ENCODE results near the gene ABCG8.

The ABCG8 gene

GRCh38 chr2:43838560-43839267 is at the start of gene ABCG8, which contains the start of gene ABCG5:
ABCG8 (plus strand) TSS chr2:43838971; CDS start chr2:43839054, 83 bp downstream.
ABCG5 (minus strand) TSS chr2:43838839; CDS start chr2:43838679, 160 bp downstream.
- no peak for DNase-seq

- no peak for DNase-seq
Observed at GRCh38 chr2:43790147-43790546, 48.6 kb upstream of the ABCG8 start.

DNA sequence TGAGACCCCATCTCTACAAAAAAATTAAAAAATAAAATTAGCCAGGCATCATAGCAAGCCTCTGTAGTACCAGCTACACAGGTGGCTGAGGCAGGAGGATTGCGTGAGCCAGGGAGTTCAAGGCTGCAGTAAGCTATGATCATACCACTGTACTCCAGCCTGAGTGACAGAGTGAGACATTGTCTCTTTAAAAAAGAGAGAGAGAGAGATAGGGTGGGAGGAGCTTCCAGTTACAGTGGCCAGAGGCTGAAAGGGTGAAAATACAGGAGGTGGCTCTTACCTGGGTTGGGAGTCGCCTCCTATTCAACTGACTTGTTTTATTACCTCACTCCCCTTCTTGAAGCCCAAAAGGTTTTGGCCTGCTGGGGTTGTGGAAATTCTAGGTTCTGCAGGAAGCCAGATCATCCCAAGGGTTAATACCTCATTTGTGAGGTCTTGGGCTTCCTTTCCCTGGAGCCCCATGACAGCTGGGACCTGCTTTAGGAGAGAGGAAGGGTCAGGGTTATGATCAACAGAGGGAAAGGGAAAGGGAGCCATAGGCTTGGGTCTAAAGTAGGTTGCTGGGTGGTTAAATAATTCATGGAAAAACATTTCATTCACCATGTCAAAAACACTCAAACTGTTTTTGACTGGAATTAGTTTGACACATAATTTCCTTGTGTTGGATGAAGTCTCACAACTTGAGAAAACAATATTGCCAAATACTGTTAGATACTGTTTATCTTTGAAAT is 47.6 kb upstream of the ABCG8 start:
- DNase-seq: no peak

GRCh38 chr2:43792653-43793052 is 46.1 kb upstream of the ABCG8 start:
- DNase-seq: no peak

DNA sequence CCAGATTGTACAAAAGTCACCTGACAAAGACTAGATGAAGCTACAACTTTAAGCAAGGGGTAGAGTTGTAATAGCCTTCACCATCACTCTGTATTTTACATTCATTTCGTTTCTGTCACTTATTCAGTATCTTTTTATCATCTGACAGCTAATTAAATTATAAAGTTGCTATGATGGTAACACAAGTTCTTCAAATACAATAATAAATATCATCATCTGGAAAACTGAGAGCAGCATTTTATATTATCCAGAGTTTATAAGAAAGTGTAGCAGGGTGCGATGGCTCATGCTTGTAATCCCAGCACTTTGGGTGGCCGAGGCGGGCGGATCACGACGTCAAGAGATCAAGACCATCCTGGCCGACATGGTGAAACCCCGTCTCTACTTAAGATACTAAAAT is 43.8 kb upstream of the ABCG8 start:
- DNase-seq: no peak

GRCh38 chr2:43796206-43796605 is 42.6 kb upstream of the ABCG8 start:
- no peak for DNase-seq

DNA sequence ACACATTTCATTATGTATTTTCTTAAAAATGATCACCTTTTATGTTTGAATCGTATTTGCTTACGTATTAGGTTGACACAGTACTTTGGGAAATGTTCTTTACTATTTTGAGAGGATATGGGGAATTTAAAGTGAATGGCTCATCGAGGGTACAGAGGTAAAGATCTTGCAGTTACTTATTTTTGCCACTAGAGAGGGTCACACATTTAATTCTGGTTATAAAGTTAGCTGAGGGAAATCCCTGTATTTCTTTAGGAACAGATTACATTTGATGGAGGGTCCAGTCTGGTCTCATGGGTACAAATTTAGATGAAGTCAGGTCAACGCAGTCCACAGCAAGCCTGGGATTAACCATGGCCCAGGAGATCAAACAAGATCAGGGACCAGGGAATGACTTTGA is 40.5 kb upstream of the ABCG8 start:
- DNase-seq: no peak

GRCh38 chr2:43800894-43801293 is 37.9 kb upstream of the ABCG8 start:
- DNase-seq: no peak

- no peak for DNase-seq
Observed at GRCh38 chr2:43802135-43802534, 36.6 kb upstream of the ABCG8 start.

DNA sequence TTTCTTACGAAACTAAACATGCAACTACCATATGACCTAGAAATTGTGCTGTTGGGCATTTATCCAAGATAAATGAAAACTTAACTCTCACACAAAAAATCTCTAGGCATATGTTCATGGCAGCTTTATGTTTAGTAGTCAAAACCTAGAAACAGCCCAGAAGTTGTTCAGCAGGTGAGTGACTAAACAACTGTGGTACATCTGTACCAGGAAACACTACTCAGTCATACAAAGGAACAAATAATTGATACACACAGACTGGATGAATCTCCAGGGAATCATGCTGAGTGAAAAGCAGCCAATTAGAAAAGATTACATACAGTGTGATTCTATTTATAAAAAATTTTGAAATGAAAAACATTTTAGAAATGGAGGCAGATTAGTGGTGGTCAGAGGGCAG is 35.7 kb upstream of the ABCG8 start:
- DNase-seq: no peak

GRCh38 chr2:43806719-43807031 is 32.1 kb upstream of the ABCG8 start:
- DNase-seq: no peak

- no peak for DNase-seq
Observed at GRCh38 chr2:43810452-43810851, 28.3 kb upstream of the ABCG8 start.

DNA sequence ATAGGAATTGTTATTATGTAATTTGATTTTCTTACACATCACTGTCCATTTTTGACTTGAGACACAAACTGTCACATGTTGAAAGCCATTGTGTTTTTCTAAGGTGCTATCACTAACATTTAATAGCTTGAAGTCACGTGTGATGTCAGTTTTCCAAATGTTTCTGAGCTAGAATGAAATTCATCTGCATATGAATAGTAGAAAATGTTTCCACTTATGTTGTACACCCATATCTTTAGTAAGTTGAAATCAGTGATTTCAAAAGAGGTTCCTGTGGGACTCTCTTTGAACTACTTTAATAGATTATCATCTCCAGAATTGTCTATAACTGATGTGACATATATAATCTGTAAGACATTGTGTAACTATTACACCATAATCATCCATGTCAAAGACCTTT is 27.9 kb upstream of the ABCG8 start:
- DNase-seq: no peak

DNA sequence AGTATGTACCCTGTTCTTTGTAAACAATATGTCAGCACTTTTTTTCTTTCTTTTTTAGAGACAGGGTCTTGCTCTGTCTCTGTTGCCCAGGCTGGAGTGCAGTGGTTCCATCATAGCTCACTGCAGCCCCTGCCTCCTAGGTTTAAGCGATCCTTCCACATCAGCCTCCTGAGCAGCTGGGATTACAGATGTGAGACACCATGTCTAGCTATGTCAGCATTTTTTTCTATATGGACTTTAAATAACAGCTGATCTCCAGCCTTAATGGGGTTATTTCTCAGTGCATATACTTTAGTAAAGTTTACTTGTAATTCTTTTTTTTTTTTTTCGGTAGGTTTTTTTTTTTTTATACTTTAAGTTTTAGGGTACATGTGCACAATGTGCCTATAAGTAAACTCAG is 26.8 kb upstream of the ABCG8 start:
- no peak for DNase-seq

GRCh38 chr2:43812947-43813346 is 25.8 kb upstream of the ABCG8 start:
- DNase-seq: no peak

DNA sequence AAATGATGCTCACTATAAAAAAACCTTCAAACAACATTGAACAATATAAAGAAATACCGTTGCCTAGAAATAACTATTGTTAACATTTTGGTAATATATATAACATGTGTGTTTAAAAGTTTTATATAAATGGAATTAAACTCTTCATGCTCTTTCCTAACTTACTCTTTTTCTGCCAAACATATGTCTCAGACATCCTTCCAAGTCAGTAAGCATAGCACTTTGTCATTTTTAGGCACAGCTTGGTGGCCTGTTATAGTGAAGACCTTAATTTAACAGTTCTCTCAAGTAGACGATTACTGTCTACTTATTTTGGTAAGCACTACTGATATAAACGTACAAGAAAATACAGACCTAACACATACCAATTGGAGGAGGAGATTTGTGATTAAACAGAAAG is 24.1 kb upstream of the ABCG8 start:
- DNase-seq: no peak

GRCh38 chr2:43818761-43819160 is 20.0 kb upstream of the ABCG8 start:
- no peak for DNase-seq

- no peak for DNase-seq
Observed at GRCh38 chr2:43819491-43820163, 19.1 kb upstream of the ABCG8 start.

DNA sequence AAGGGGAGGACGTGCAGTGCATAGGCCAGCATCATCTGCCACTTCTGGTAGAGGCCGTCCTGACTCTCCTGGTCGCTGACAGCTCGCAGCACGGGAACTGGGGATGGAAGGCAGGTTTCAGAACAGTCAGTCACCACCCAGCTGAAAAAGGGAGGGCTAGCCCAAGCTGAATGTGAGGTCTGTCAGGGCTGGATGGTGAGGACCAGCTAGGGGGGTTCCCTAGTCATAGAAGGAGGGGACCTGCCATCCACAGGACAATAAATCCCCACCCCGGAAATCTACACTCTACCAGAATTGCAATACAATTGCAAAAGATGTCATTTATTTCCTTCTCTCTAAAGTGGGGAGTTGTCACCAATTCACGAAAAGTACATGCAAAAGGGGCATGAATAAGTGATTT is 15.9 kb upstream of the ABCG8 start:
- DNase-seq: no peak

GRCh38 chr2:43823751-43824150 is 15.0 kb upstream of the ABCG8 start:
- DNase-seq: no peak

DNA sequence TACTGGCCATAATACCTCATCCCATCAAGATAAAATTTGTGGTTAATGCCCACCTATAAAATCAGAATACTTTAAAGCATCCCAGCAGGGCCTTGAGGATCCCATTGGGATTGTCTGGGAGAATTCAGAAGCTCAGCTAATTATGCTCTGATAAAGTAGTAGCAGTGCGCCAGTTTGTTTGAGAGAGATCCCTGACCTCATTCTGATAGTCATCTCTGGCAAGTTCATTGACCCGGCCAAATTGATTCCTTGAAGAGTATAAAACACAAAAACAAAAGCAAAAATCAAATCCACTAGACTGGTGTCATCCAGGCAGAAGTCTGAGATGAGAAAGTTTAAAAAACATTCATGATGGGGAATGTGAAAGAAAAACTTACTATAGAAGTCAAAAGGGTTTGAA is 14.3 kb upstream of the ABCG8 start:
- DNase-seq: no peak

GRCh38 chr2:43824951-43825493 is 13.7 kb upstream of the ABCG8 start:
- no peak for DNase-seq

GRCh38 chr2:43825841-43826240 is 12.9 kb upstream of the ABCG8 start:
- no peak for DNase-seq

Measured in DMS79 (cell line).